Activated T-cell treated with anti-CD3 and anti-CD28 coated beads, Interleukin-2, amount 50 U/mL, for 72 hours (primary cell): Measurements from ENCODE around the gene KRT86. TPM values are rescaled to one million over a fixed set of nuclear protein-coding genes. Genes with fewer than 3 reads are reported as not detected.

Experiments
- ATAC-seq, 2 donors: fragments of 150-1000 bp; cut with Tn5 transposase; replicated peaks in 1 of 2; 2 replicates each; pipeline ENCODE4 v1.10.0; 2021; ENCODE audit warnings: moderate library complexity in 2 of 2, mild to moderate bottlenecking in 1 of 2
- DNase-seq, 2 donors: peaks; one replicate each; pipeline ENCODE4 v3.0.0; 2021 to 2022; ENCODE audit warnings: mixed read lengths in 1 of 2
- H3K27ac Mint-ChIP-seq: one replicate; pipeline ENCODE4 v1.8.0; 2022; ENCODE audit warnings: mild to moderate bottlenecking, moderate library complexity, mixed read lengths
- H3K27me3 Mint-ChIP-seq: one replicate; pipeline ENCODE4 v1.8.0; 2022; ENCODE audit warnings: low read depth, mixed read lengths
- H3K36me3 Mint-ChIP-seq, 2 donors: one replicate each; pipeline ENCODE4 v1.8.0; 2022; ENCODE audit warnings: mixed read lengths in 2 of 2, mild to moderate bottlenecking in 1 of 2; ENCODE audit not compliant: insufficient read depth in 2 of 2
- H3K4me1 Mint-ChIP-seq: one replicate; pipeline ENCODE4 v1.8.0; 2022; ENCODE audit warnings: low read depth, mixed read lengths
- H3K4me3 Mint-ChIP-seq, 2 donors: one replicate each; pipeline ENCODE4 v1.8.0; 2022; ENCODE audit warnings: mild to moderate bottlenecking in 2 of 2, mixed read lengths in 2 of 2, moderate library complexity in 2 of 2
- H3K9me3 Mint-ChIP-seq, 2 donors: one replicate each; pipeline ENCODE4 v1.8.0; 2022; ENCODE audit warnings: mixed read lengths in 2 of 2
- total RNA-seq, 2 donors: library from RNA; stranded (reverse); gene quantifications; one replicate each; pipeline ENCODE4 v1.2.3, GENCODE V29; 2022

The KRT86 gene
- total RNA-seq, 2 donors from 2014 or later = 0.82 to 1.00 TPM

GRCh38 chr12:52243259-52243855 lies 31.1 kb upstream of the KRT86 start:
- H3K27me3 Mint-ChIP-seq = peaks cover 9% of the 10 kb centered on the region
- H3K9me3 Mint-ChIP-seq = no peaks in the 10 kb centered on the region
- H3K4me3 Mint-ChIP-seq = peak overlapping the region; percentile 80 to 92
- ATAC-seq = no peak
- no peak for DNase-seq
- H3K27ac Mint-ChIP-seq = peak overlapping the region; percentile 88
- H3K36me3 Mint-ChIP-seq = no peaks in the 10 kb centered on the region
- peaks cover 50% of the 10 kb centered on the region for H3K4me1 Mint-ChIP-seq

GRCh38 chr12:52243856-52244614 lies 30.4 kb upstream of the KRT86 start:
- H3K27me3 Mint-ChIP-seq = peaks cover 14% of the 10 kb centered on the region
- H3K4me1 Mint-ChIP-seq = peaks cover 50% of the 10 kb centered on the region
- peak overlapping the region; percentile 80 to 92 for H3K4me3 Mint-ChIP-seq
- H3K36me3 Mint-ChIP-seq = no peaks in the 10 kb centered on the region
- peak overlapping the region; percentile 88 for H3K27ac Mint-ChIP-seq
- peak; percentile 84 to 88 for DNase-seq
- ATAC-seq = peak; percentile 97 to 99
- no peaks in the 10 kb centered on the region for H3K9me3 Mint-ChIP-seq

DNA sequence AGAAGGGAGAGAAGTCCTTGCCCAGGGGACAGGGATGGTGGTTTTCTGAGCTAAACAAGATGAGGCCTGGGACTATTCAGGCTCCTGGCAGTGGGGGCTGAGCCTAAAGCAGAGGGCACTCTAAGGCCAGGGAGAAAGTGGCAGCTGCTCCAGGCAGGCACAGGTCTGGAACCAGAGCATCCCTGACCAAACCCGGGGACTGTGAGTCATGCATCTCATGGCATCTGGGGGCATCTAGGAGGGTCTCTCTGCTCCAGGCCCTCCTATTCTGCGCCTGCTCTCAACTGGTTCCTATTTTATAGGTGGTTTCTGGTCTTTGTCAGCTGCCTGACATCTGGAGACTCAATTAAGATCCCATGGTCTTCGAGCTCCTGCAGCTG lies 29.8 kb upstream of the KRT86 start:
- H3K9me3 Mint-ChIP-seq = no peaks in the 10 kb centered on the region
- H3K27me3 Mint-ChIP-seq = peaks cover 20% of the 10 kb centered on the region
- no peak for DNase-seq
- H3K4me1 Mint-ChIP-seq = peaks cover 54% of the 10 kb centered on the region
- H3K27ac Mint-ChIP-seq = peak overlapping the region; percentile 88
- no peaks in the 10 kb centered on the region for H3K36me3 Mint-ChIP-seq
- peak; percentile 2 to 5 for ATAC-seq
- H3K4me3 Mint-ChIP-seq = peak overlapping the region; percentile 80 to 92

- H3K4me3 Mint-ChIP-seq = peak overlapping the region; percentile 80 to 92
- ATAC-seq (no peak), DNase-seq (no peak)
- H3K9me3 Mint-ChIP-seq = no peaks in the 10 kb centered on the region
- H3K36me3 Mint-ChIP-seq = no peaks in the 10 kb centered on the region
- no peak overlapping the region for H3K27ac Mint-ChIP-seq
- peaks cover 28% of the 10 kb centered on the region for H3K27me3 Mint-ChIP-seq
- H3K4me1 Mint-ChIP-seq = peaks cover 60% of the 10 kb centered on the region
Observed at GRCh38 chr12:52245259-52245961, 29.0 kb upstream of the KRT86 start.

DNA sequence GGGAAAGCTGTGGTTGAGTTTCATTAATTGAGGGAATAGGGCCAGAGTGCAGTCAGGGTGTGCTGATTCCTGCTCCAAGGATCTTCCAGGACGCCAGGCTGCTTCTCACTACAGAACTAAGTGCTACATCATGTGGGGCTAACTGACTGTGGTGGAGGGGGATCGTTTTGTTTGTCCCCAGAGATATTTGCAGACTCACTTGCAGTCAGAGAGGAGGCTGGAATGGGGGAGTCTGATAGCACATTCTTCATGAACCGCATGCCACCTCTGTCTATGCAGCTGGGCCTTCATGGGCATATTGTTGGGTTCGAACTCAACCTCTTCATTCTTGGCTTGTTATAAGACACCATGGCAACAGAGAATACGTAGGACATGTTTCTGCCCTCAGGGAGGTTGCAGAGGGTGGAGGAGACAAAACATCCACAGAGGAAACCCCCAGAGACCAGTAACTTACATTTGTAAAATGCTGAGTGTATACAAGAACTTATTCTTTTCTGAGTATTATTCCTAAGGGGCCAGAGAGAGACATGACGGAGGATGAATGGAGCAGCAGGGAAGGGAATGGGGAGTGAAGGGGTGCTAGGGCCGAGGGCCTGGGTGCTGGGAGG lies 28.4 kb upstream of the KRT86 start:
- Mint-ChIP-seq H3K27ac (peak overlapping the region; percentile 69), H3K4me1 (peaks cover 65% of the 10 kb centered on the region), H3K9me3 (no peaks in the 10 kb centered on the region), H3K4me3 (peak overlapping the region; percentile 72 to 75), H3K36me3 (no peaks in the 10 kb centered on the region), H3K27me3 (peaks cover 34% of the 10 kb centered on the region)
- DNase-seq (no peak), ATAC-seq (no peak)

- Mint-ChIP-seq H3K27ac (no peak overlapping the region), H3K4me3 (peak overlapping the region; percentile 23 to 75), H3K9me3 (no peaks in the 10 kb centered on the region), H3K4me1 (peaks cover 74% of the 10 kb centered on the region), H3K36me3 (no peaks in the 10 kb centered on the region), H3K27me3 (peaks cover 39% of the 10 kb centered on the region)
- ATAC-seq = peak; percentile 30 to 34
- no peak for DNase-seq
Observed at GRCh38 chr12:52246720-52247621, 27.5 kb upstream of the KRT86 start.

DNA sequence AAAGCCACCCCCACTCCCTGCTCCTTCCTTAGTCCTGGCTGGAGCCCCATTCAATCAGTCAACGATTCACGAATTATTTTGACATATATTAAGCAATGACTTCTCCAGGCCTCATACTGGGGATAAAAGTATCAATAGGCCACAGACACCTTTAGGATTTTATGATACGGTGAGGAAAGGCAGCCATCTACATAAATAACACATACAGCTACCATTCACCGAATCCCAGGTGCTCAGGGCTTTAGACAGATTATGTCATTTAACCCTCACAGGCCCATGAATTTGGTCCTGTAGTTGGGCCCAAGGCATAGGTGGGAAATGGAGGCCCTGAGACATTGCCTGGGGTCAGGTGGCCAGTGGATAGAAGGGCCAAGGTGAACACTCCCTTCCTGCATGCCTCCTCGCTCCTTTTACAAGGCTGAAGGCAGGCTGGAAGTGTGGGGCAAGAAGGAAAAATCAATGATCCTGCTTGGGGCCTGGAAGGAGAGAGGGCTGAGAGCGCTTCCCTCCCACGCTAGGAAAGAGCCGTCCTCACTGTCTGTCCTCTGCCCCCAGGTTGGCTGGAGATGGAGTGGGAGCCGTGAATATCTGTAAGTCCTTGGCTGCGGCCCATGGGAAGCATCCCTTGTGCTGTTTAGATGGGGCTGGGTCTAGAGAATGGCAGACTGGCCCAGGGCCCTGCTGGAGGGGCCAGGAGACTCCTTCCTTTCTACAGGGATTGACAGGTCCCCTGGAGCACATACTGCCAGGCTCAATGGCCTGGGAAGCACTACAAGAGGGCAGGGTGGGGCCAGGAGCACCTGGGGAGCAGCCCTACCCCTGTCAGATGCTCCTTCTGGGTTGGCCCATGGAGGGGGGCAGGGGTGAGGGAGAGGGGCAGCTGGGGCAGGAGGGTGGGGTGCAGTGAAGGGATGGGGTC lies 26.6 kb upstream of the KRT86 start:
- H3K9me3 Mint-ChIP-seq = no peaks in the 10 kb centered on the region
- no peak for DNase-seq
- H3K4me1 Mint-ChIP-seq = peaks cover 74% of the 10 kb centered on the region
- H3K36me3 Mint-ChIP-seq = no peaks in the 10 kb centered on the region
- no peak for ATAC-seq
- H3K27me3 Mint-ChIP-seq = peaks cover 39% of the 10 kb centered on the region
- H3K4me3 Mint-ChIP-seq = peak overlapping the region; percentile 23 to 75
- H3K27ac Mint-ChIP-seq = no peak overlapping the region

DNA sequence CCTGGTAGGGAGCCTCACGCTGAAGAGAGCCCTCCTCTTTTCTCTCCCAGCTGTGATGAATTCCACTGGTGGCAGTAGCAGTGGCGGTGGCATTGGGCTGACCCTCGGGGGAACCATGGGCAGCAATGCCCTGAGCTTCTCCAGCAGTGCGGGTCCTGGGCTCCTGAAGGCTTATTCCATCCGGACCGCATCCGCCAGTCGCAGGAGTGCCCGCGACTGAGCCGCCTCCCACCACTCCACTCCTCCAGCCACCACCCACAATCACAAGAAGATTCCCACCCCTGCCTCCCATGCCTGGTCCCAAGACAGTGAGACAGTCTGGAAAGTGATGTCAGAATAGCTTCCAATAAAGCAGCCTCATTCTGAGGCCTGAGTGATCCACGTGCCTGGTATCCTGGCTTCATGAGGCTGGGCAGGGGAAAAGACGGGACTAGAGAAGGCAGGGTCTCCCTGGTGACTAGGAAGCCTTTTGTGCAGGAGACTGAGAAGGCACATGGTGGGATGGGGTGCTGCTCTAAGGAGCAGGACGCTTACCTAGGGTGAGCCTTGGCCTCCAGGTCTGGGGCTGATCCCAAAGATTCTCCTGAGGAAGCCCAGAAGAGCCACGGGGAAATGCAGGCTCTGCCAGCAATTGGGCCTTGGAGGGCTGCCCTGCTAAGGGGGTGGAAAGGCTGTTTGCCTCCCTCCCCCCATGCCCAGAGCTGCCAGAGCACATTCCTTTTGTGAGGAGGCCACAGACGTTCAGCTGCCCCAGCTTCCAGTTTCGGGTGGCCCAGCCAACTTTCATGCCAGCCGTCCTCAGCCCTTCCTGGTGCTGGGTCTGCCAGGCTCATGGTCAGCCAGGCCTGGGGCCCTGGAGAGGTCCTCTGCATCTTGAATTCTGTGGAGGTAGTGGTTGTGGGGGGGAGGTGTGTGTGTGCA lies 25.6 kb upstream of the KRT86 start:
- H3K4me1 Mint-ChIP-seq = peaks cover 67% of the 10 kb centered on the region
- H3K36me3 Mint-ChIP-seq = no peaks in the 10 kb centered on the region
- no peak overlapping the region for H3K4me3 Mint-ChIP-seq
- ATAC-seq = no peak
- H3K27ac Mint-ChIP-seq = no peak overlapping the region
- DNase-seq = no peak
- peaks cover 39% of the 10 kb centered on the region for H3K27me3 Mint-ChIP-seq
- H3K9me3 Mint-ChIP-seq = no peaks in the 10 kb centered on the region

- H3K9me3 Mint-ChIP-seq = no peaks in the 10 kb centered on the region
- H3K27me3 Mint-ChIP-seq = peaks cover 42% of the 10 kb centered on the region
- no peak for ATAC-seq
- no peak overlapping the region for H3K4me3 Mint-ChIP-seq
- H3K36me3 Mint-ChIP-seq = no peaks in the 10 kb centered on the region
- no peak for DNase-seq
- H3K27ac Mint-ChIP-seq = no peak overlapping the region
- H3K4me1 Mint-ChIP-seq = peaks cover 60% of the 10 kb centered on the region
Observed at GRCh38 chr12:52249511-52250047, 24.9 kb upstream of the KRT86 start.

GRCh38 chr12:52250048-52250990 lies 24.1 kb upstream of the KRT86 start:
- ATAC-seq (no peak), DNase-seq (no peak)
- peaks cover 53% of the 10 kb centered on the region for H3K4me1 Mint-ChIP-seq
- H3K9me3 Mint-ChIP-seq = no peaks in the 10 kb centered on the region
- H3K27ac Mint-ChIP-seq = no peak overlapping the region
- no peaks in the 10 kb centered on the region for H3K36me3 Mint-ChIP-seq
- peaks cover 50% of the 10 kb centered on the region for H3K27me3 Mint-ChIP-seq
- no peak overlapping the region for H3K4me3 Mint-ChIP-seq
